RWPE2 (cell line): ENCODE measurements around the gene CDRT15L2.
"Not testable (repeated sequence)": the region's sequence is repeated elsewhere in the genome, so short reads cannot be mapped to it uniquely, and the experiment has no call there.

Source experiments
- ATAC-seq: fragments of 200-7000 bp; cut with Tn5 transposase; 3 replicates; pipeline ENCODE4 v1.9.1; 2021; ENCODE audit warnings: low read depth
- DNase-seq: peaks from one replicate; pipeline ENCODE4 v3.0.0-alpha.2; 2020; ENCODE audit warnings: low spot score
- H3K27ac ChIP-seq: fragments of 450-650 bp; 2 replicates; pipeline ENCODE4 v1.5.1; 2017; ENCODE audit warnings: mild to moderate bottlenecking; ENCODE audit not compliant: poor library complexity, severe bottlenecking
- H3K27me3 ChIP-seq: fragments of 250-450 bp; sonication (Bioruptor Pico); 2 replicates; pipeline ENCODE4 v1.5.1; 2021; ENCODE audit warnings: mild to moderate bottlenecking, moderate library complexity; ENCODE audit not compliant: insufficient read depth, poor library complexity, severe bottlenecking
- H3K36me3 ChIP-seq: fragments of 250-450 bp; sonication (Bioruptor Pico); 2 replicates; pipeline ENCODE4 v1.5.1; 2020; ENCODE audit warnings: low read depth, mild to moderate bottlenecking, moderate library complexity
- H3K4me1 ChIP-seq: fragments of 250-450 bp; sonication (Bioruptor Pico); 2 replicates; pipeline ENCODE4 v1.5.1; 2021; ENCODE audit warnings: mild to moderate bottlenecking, moderate library complexity; ENCODE audit not compliant: insufficient read depth, poor library complexity, severe bottlenecking
- H3K4me3 ChIP-seq: fragments of 250-450 bp; sonication (Bioruptor Pico); 2 replicates; pipeline ENCODE4 v1.5.1; 2021; ENCODE audit warnings: mild to moderate bottlenecking, moderate library complexity; ENCODE audit not compliant: severe bottlenecking
- H3K9me3 ChIP-seq: fragments of 250-450 bp; sonication (Bioruptor Pico); 2 replicates; pipeline ENCODE4 v1.5.1; 2021; ENCODE audit warnings: mild to moderate bottlenecking, moderate library complexity; ENCODE audit not compliant: severe bottlenecking

Gene CDRT15L2

GRCh38 chr17:20579424-20579823 is at the start of gene CDRT15L2:
Gene CDRT15L2 (plus strand): TSS chr17:20579724. CDS start chr17:20579744, 20 bp downstream.
- H3K27me3 ChIP-seq, H3K4me3 ChIP-seq, ATAC-seq: not testable (repeated sequence)

GRCh38 chr17:20530104-20530503 is 49.4 kb upstream of the CDRT15L2 start:
- not testable (repeated sequence) for DNase-seq, H3K4me3 ChIP-seq, H3K9me3 ChIP-seq, H3K36me3 ChIP-seq, H3K27ac ChIP-seq, H3K4me1 ChIP-seq, ATAC-seq, H3K27me3 ChIP-seq

More at GRCh38 chr17:20579424-20579823, at the start of gene CDRT15L2:
- not testable (repeated sequence) for H3K4me1 ChIP-seq, H3K36me3 ChIP-seq, H3K9me3 ChIP-seq, H3K27ac ChIP-seq, DNase-seq

GRCh38 chr17:20532544-20533090 is 46.9 kb upstream of the CDRT15L2 start:
- H3K4me1 ChIP-seq, H3K27ac ChIP-seq, H3K9me3 ChIP-seq, DNase-seq, H3K36me3 ChIP-seq, H3K4me3 ChIP-seq, H3K27me3 ChIP-seq: not testable (repeated sequence)
- peak; percentile 2; the same call in 1 of the 3 replicates for ATAC-seq

- not testable (repeated sequence) for H3K4me1 ChIP-seq, H3K27me3 ChIP-seq, H3K4me3 ChIP-seq, DNase-seq, ATAC-seq, H3K27ac ChIP-seq, H3K9me3 ChIP-seq, H3K36me3 ChIP-seq
Observed at GRCh38 chr17:20533206-20533605, 46.3 kb upstream of the CDRT15L2 start.

GRCh38 chr17:20534711-20535550 is 44.6 kb upstream of the CDRT15L2 start:
- not testable (repeated sequence) for H3K4me3 ChIP-seq, H3K27ac ChIP-seq, H3K4me1 ChIP-seq, H3K9me3 ChIP-seq, H3K27me3 ChIP-seq, H3K36me3 ChIP-seq, DNase-seq
- ATAC-seq: 0 out of 3 replicates have a peak, but pooled peaks have one; percentile 28

- H3K4me3 ChIP-seq: not testable (repeated sequence)
Observed at GRCh38 chr17:20540414-20540813, 39.1 kb upstream of the CDRT15L2 start.

GRCh38 chr17:20540865-20541264 is 38.7 kb upstream of the CDRT15L2 start:
- not testable (repeated sequence) for H3K27me3 ChIP-seq, H3K36me3 ChIP-seq, DNase-seq, ATAC-seq, H3K27ac ChIP-seq, H3K4me1 ChIP-seq, H3K4me3 ChIP-seq, H3K9me3 ChIP-seq

More at GRCh38 chr17:20540414-20540813, 39.1 kb upstream of the CDRT15L2 start:
- DNase-seq, H3K9me3 ChIP-seq, H3K27me3 ChIP-seq, H3K4me1 ChIP-seq, H3K36me3 ChIP-seq, H3K27ac ChIP-seq, ATAC-seq: not testable (repeated sequence)

- H3K36me3 ChIP-seq, DNase-seq, H3K4me1 ChIP-seq, H3K4me3 ChIP-seq, H3K9me3 ChIP-seq, ATAC-seq, H3K27me3 ChIP-seq, H3K27ac ChIP-seq: not testable (repeated sequence)
Observed at GRCh38 chr17:20541853-20542546, 37.5 kb upstream of the CDRT15L2 start.

GRCh38 chr17:20547923-20548322 is 31.6 kb upstream of the CDRT15L2 start:
- H3K36me3 ChIP-seq, H3K4me3 ChIP-seq, H3K27me3 ChIP-seq, ATAC-seq, H3K4me1 ChIP-seq, H3K27ac ChIP-seq, DNase-seq, H3K9me3 ChIP-seq: not testable (repeated sequence)

GRCh38 chr17:20552920-20553319 is 26.6 kb upstream of the CDRT15L2 start:
- not testable (repeated sequence) for ATAC-seq, H3K36me3 ChIP-seq, H3K4me3 ChIP-seq, H3K4me1 ChIP-seq, H3K27ac ChIP-seq, H3K9me3 ChIP-seq, H3K27me3 ChIP-seq, DNase-seq

GRCh38 chr17:20554728-20555127 is 24.8 kb upstream of the CDRT15L2 start:
- H3K27ac ChIP-seq, DNase-seq, H3K4me1 ChIP-seq, H3K9me3 ChIP-seq, ATAC-seq, H3K36me3 ChIP-seq, H3K27me3 ChIP-seq, H3K4me3 ChIP-seq: not testable (repeated sequence)
